ENCODE results near the gene MYO9B.
"Not testable (repeated sequence)": the region's sequence is repeated elsewhere in the genome, so short reads cannot be mapped to it uniquely, and the experiment has no call there.

The MYO9B gene

DNA sequence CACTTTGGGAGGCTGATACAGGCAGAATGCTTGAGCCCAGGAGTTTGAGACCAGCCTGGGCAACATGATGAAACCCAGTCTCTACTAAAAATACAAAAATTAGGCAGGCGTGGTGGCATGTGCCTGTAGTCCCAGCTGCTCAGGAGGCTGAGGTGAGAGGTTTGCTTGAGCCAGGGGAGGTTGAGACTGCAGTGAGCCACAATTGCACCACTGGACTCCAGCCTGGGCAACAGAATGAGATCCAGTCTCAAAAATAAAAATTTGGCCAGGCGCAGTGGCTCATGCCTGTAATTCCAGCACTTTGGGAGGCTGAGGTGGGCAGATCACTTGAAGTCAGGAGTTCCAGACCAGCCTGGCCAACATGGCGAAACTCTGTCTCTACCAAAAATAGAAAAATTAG lies 19.1 kb downstream of the MYO9B start:
- DNase-seq = not testable (repeated sequence)

DNA sequence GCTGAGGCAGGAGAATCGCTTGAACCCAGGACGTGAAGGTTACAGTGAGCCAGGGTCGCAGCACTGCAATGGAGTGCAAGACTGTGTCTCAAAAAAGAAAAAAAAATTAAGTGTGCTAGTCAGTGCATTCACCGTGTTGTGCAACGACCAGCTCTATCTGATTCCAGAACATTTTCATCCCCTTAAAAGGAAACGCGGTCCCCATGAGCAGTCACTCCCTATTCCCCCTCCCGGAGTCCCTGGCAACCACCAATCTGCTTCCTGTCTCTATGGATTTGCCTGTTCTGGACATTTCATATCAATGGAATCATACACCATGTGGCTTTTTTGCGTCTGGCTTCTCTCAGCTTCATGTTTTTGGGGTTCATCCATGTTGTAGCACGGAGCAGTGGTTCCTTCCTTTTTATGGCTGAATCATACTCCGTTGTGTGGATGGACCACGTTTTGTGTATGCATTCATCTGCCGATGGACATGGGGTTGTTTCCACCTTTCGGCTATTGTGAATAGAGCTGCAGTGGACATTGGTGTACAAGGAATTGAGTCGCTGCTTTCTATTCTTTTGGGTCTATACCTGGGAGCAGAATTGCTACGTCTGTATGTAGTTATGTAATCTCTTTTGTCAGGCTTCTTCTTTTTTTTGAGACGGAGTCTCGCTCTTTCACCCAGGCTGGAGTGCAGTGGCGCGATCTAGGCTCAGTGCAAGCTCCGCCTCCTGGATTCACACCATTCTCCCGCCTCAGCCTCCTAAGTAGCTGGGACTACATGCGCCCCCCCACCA lies 19.8 kb downstream of the MYO9B start:
- no peak for DNase-seq

DNA sequence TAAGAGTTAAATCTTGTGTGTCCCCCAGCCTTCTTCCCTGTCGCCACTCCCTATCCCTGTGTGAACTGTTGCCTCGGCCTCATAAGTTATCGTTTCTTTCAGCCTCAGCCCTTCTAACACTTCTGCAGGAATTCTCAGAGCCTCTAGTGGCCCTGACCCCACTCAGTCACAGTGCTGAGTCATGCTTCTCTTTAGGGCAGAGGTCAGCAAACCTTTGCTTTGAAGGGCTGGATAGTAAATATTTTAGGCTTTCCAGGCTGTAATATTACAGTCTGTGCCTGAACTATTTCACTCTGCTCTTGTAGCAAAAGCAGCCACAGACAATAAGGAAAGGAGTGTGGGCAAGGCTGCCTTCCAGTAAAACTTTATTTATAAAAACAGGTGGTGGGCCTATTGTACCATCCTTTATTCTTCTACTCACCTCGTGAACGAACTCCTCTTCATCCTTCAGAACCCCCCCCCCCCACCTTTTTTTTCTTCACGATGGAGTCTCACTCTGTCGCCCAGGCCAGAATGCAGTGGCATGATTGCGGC lies 22.1 kb downstream of the MYO9B start:
- no peak for DNase-seq

DNA sequence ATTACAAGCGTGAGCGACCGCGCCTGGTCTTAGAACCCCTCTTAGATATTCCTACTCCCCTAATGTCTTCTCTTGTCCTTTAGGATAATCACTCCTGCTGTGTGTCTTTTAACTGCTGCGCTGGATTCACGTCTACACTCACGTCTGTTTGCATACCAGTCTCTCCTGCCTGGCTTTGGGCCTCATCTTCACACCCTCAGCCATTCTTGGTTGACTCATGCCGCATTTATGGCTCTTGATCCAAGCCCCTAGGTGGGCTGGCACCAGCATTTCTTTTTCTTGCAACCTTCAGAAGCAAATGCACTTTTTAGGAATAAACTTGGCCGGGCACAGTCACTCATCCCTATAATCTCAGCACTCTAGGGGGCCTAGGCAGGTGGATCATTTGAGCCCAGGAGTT lies 22.7 kb downstream of the MYO9B start:
- no peak for DNase-seq

DNA sequence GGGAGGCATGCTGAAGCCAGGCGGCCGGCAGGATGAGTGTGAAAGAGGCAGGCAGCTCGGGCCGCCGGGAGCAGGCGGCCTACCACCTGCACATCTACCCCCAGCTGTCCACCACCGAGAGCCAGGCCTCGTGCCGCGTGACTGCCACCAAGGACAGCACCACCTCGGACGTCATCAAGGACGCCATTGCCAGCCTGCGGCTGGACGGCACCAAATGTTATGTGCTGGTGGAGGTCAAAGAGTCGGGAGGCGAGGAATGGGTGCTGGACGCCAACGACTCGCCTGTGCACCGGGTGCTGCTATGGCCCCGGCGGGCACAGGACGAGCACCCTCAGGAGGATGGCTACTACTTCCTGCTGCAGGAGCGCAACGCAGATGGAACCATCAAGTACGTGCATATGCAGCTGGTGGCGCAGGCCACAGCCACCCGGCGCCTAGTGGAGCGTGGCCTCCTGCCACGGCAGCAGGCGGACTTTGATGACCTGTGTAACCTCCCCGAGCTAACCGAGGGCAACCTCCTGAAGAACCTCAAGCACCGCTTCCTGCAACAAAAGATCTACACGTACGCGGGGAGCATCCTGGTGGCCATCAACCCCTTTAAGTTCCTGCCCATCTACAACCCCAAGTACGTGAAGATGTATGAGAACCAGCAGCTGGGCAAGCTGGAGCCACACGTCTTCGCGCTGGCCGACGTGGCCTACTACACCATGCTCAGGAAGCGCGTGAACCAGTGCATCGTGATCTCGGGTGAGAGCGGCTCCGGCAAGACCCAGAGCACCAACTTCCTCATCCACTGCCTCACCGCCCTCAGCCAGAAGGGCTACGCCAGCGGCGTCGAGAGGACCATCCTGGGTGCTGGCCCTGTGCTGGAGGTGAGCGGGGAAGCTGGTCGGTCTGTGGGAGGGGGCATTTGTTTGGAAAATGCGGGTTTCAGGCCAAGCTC lies 26.4 kb downstream of the MYO9B start:
- DNase-seq = no peak

DNA sequence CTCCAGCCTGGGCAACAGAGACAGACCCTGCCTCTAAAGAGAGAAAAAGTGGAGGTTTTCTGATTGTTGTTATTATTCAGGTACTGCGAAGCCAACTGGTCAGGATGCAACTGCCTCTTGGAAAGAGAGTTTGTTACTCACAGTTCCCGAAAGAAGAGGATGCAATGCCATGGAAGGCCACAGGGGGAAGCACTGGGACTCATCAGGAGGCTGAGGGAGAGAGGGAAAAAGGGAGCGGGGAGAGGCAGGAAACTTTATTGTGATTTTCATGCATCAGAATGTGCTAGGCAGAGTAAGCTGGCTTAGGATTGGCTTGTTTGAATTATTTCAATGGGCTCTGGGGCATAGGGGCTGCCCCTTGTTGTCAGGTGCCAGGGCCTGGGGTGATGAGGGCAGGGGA lies 27.6 kb downstream of the MYO9B start:
- no peak for DNase-seq

DNA sequence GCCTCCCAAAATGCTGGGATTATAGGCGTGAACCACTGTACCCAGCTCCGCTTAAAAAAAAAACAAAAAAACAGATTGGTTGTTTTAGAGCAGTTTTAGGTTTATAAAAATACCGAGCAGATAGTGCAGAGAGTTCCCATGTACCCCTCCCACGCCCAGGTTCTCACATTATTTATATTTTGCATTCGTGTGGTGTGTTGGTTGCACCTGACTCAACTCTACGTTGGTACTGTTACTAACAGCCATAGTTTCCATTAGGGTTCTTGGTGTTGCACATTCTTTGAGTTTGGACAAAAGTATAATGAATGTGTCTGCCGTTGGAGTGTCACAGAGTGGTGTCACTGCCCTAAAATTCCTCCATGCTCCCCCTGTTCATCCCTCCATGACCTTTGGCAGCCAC lies 29.1 kb downstream of the MYO9B start:
- no peak for DNase-seq

DNA sequence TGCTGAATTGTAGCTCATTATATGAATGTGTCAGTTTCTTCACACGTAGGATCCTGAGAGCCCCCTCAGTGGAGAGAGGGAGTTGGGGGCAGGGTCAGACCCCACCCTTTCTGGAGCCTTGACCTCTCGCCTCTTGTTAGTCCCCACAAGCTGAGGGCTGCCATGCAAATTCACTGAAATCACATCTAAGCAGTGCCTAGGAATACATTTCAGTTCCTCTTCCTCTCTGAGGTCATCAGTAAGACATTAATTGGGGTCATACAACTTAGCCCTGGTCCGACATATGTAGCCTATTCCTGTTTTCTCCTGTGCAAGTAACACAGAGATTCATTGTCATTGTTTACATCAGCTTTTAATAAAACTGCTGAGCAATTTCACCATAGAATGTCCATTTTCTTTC lies 30.0 kb downstream of the MYO9B start:
- no peak for DNase-seq

DNA sequence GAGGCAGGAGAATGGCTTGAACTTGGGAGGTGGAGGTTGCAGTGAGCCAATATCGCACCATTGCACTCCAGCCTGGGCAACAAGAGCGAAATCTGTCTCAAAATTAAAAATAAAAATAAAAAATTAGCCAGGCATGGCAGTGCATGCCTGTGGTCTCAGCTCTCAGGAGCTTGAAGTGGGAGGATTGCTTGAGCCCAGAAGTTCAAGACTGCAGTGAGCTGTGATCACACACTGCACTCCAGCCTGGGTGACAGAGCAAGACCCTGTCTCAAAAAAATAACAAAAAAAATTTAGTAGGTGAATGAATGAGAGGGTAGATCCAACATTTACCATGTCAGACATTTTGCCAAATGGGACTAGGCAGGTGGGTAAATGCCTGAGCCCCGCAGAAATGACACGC lies 31.4 kb downstream of the MYO9B start:
- not testable (repeated sequence) for DNase-seq

DNA sequence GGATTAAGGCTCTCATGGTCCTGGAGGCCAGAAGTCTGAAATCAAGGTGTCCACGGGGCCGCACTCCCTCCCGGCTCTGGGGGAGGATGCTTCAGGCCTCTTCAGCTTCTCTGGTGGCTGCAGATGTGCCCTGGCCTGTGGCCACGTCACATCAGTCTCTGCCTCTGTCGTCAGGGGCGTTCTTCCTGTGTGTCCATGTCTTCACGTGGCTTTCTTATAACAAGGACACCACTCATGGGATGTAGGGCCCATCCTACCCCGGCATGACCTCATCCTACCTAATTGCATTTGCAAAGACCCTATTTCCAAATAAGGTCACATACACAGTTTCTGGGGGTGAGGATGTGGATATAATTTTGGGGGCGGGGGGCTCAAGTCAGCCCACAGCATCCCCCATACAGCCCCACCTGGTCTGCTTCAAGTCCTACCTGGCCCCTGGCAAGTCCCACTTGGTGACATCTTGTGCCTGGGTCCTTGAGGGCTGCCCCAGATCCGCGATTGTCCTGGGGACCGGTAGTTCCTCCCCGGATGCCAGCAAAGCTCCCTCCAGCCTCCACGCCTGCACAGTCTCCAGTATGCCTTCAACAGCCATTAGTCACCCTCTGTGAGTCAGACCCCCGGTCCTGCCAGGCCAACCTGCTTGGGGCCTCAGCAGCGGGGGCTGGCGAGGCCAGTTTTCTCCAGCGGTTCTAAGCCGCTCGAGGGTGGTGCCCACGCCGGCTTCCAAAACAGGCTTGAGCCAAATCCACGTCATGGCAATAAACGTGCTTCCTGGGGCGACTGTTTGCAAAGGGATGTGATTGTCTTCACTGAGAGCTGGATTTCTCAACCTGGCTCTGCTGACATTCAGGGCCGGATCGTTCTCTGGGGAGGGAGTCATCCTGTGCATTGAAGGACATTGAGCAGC lies 32.2 kb downstream of the MYO9B start:
- DNase-seq = no peak

DNA sequence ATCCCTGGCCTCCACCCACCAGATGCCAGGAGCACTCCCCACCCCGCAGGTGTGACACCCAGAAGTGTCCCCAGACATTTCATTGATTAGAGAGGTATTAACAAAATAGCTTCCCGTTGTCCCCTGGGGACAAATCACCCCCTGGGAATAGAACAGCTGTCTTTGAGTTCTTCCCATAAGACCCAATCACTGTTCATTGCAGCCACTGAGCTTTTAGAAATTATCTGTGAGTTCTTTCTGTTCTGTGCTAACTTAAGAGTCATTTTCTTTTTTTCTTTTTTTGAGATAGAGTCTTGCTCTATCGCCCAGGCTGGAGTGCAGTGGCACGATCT lies 32.8 kb downstream of the MYO9B start:
- DNase-seq = no peak

DNA sequence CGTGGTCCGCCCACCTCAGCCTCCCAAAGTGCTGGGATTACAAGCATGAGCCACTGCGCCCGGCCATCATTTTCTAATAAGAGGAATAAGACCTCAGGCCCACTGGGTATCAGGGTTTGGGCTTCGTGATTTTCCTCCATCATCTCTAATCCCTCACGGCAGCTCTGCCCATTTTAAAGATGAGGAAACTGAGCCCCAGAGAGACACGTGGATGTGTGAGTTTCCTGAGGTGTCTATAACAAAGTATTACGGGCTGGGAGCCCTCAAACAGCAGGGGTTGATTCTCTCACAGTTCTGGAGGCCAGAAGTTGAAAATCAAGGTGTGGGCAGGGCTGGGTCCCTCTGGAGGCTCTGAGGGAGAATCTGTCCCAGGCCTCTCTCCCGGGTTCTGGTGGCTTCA lies 33.7 kb downstream of the MYO9B start:
- DNase-seq = no peak

DNA sequence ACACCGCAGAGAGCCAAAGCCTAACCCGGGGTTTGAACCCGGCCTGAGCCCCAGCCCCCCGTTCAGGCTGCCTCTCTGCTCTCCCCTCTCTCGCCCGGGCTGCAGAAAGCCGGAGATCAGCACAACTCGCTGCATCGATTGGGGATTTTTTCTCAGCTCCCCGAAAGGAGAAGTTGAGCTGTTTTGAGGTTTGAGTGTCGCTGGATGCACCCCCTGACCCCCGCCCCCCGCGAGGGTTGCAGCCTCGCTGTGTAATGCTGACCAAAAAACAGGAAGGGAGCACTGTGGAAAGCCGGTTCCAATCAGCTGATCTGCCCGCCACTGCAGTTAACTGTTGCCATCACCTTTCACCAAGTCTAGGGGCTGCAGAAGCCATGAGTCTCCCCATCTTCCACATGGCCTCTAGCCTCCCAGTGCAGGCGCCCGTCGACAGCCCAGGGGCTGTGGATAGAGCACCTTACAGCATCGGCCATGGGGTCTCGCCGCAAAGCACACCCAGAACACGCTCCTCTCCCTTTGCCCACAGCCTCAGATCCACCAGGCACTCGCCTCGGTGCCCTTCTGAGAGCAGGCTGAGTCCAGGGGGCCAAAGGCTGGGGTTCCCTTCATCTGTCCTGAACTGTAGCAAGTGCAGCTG lies 34.5 kb downstream of the MYO9B start:
- DNase-seq = no peak

DNA sequence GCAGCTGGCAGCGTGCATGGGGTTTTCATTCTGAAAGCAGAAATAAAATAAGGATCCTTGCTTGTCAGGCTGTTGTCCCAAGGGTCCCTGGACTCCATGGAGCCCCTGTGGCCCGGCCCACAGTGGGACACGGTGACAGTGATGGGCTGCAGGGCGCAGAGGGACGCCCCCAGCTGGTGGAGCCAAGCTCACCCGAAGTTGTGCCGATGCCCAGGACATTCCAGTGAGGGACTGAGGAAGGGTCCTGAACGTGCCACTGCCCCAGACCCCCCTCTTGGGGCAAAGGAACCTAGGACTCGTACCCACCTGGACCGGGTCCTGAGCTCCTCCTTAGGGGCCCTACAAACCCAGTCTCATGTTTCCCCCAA lies 35.0 kb downstream of the MYO9B start:
- DNase-seq = no peak

DNA sequence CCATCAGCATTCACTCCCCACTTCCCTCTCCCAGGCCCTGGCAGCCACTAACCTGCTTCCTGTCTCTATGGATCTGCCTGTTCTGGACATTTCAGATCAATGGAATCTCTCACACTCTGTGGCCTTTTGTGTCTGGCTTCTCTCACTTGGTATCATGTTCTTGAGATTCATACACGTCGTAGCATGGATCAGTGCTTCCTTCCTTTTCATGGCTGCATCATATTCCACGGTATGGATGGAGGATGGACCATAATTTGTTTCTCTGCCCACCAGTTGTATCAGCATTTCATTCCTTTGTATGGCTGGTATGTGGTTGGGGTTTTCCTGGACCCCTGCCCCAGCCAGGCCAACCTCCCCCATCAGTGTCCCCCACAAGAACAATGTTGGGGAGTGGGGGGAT lies 36.2 kb downstream of the MYO9B start:
- no peak for DNase-seq

DNA sequence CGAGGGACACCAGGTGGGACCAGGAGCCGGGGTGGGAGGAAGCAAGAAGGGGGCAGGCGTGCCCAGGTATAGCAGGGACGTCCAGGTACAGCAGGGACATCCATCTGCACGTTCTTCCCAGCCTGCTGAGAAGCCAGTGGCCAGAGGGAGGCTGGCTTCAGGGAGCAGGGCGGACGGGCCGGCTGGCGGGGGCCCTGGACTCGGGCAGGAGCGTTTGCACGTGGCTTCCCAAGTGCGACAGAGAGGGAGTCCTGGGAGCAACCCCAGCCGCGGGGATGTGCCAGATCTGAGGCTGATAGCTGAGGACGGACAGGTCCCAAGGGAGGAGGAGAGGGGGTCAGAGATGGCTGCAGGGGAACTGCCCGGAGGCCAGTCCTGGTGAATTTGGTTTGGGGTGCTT lies 36.7 kb downstream of the MYO9B start:
- no peak for DNase-seq

DNA sequence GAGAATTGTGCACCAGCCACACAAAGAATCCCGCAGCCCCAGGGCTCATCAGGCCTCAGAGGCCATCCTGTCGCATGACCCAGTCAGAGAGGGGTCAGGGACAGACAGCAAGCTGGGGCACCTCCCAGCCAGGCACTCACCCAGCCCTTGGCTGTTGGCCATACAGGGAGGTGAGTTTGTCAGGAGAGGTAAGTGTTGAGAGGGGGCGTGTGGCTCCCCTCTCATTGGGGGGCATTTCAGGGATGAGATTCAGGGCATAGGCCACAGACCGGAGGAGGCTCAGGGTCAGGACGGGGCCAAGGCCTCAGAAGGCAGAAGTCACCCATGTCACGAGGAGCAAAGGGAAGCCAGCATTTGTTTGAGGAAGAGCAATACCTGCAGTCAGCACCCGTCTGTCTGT lies 37.1 kb downstream of the MYO9B start:
- no peak for DNase-seq

DNA sequence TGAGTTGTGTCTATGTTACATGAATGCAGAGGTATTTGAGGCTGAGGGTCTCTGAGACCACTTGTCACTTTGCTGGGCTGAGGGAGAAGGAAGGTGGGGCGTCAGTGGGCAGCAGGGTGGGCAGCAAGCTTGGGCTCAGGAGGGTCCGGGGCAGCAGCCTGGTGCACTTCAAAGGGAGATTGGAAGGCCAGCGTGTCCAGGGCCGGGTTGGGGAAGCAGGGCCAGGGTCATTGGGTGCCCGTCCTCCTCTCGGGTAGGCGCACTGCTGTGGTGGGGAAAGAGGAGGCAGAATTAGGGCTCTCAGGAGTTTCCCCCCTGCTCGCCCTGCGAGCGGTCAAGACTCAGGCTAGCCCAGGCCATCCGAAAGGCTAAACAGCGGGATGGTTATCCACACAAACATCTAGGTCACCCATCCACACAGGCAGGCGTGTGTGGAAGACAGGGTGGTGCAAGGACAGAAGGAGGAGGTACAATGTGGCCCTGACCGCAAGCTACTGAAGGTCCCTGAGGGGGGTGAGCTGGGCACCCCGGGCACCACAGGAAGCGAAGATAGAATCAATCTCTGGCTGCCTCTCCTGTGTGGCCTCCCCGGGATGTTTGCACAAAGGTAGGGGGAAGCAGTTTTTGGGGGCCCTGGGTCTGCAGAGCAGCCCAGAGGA lies 37.7 kb downstream of the MYO9B start:
- no peak for DNase-seq

DNA sequence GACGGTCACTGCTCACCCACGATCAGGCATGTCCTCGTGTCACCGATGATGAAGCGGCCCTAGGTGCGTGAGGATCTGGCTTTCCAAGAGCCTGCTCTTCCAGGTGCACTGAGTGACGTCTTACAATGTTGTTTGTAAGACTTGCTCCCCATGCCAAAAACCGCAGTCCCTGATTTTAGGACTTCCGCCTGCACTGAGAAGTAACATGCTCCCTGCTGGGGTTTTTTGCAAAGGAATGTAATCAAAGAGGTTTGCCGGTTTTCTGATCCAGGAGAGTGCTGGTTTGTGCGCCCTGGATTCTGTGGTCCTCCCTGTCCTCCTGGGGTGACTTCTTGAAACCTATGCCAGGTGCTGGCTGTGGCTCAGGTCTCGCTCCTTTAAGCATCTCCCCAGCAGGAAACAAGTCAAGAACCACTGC lies 38.8 kb downstream of the MYO9B start:
- no peak for DNase-seq

DNA sequence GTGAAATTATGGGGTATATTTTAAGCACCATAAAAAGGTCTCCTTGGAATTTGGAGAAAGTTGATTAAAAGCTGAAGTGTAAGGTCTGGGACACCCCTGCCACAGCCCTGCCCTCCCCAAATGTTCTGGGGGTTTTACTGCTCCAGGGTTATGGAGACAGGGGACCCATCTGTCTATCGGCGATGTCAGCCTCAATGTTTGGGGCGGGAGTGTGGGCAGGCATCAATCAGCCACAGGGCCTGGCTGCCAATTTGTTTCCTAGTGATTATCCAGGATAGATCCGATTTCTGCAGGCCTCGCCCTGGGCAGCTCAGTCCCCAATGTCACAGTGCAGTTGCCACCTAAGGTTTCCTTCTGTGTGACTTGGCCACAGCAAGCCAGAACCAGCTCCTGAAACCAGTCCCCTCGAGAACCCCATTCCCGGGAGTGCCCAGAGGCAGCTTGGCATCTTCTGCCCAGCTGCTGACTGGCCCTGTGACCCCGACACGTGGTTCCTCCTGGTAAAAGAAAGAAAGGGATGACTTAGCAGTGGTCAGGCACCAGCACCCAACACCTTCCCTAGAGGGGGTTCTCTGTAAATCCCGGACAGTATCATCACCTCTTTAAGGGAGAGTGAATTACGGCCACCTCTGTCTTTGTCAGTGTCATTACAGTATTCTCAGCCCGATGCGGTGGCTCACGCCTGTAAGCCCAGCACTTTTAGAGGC lies 41.6 kb downstream of the MYO9B start:
- no peak for DNase-seq

DNA sequence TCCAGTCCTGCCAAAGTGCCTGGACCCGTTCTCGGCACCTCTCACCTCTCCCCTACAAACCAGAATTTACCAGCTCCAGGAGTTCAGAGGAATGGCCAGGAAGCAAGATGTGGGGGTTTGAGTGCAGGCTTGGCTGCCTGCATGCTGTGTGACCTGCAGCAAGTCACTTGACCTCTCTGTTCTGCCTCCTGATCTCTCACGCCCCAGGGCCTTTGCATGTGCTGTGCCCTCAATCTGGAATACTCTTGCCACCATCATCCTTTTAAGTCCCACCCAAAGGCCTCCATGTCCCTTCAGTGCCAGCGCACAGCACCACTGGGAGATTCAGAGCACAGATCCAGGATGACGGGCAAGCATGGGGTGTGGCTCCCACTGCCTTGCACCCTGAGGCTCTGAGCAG lies 43.4 kb downstream of the MYO9B start:
- DNase-seq = no peak

Measured in NCI-H2081 treated with DMSO at 0.1 percent for 48 hours (cell line).